ENCODE measurements around the gene SPDYE6.

GRCh38 chr7:102319671-102320070, 36.6 kb downstream of the SPDYE6 start:
- TF ChIP-seq CTCF (IDR thresholded peaks at IDR 0.05) (no peak), POLR2A (IDR thresholded peaks at IDR 0.05) (no peak)

Data from adrenal gland (tissue), 5 donors.